Activated CD4-positive, alpha-beta T cell treated with anti-CD3 and anti-CD28 coated beads, Interleukin-2, Interleukin-4, amounts not matched to agents 100 ng/mL and 50 ng/mL, durations not matched to agents 16 hours and 8 hours (primary cell): ENCODE data around the gene CEP78.
"Not testable (repeated sequence)": the region's sequence is repeated elsewhere in the genome, so short reads cannot be mapped to it uniquely, and the experiment has no call there.

Source experiments
- DNase-seq: peaks from one replicate; pipeline ENCODE4 v3.0.0-alpha.2; 2020; ENCODE audit warnings: low spot score

CEP78 gene

GRCh38 chr9:78235256-78235761 is 566 bp upstream of the CEP78 start:
- no peak for DNase-seq

- peak; percentile 11 for DNase-seq
These were observed 656 bp downstream of the CEP78 start for GRCh38 chr9:78236551-78236910.

GRCh38 chr9:78238046-78239038 is 2.5 kb downstream of the CEP78 start:
- no peak for DNase-seq

DNA sequence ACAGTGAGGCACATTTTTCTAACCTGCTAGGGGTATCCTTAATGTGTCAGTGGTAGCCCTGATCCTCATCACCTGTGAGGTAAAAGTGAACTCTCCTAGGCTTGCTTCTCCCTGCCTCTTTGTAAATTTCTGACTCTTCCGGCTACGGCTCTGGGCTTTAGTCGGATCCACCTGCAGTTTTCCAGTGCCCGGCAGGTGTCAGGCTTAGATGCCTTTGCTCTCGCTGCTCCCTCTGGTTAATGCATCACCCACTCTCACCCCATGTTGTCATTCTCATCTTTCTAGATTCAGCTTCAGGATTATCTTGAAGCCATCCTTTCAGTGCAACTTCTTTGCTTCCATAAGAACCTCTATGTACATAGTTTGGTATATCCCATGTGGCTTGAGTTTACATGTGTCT is 3.6 kb downstream of the CEP78 start:
- DNase-seq: no peak

GRCh38 chr9:78242041-78242440 is 6.2 kb downstream of the CEP78 start:
- DNase-seq: no peak

DNA sequence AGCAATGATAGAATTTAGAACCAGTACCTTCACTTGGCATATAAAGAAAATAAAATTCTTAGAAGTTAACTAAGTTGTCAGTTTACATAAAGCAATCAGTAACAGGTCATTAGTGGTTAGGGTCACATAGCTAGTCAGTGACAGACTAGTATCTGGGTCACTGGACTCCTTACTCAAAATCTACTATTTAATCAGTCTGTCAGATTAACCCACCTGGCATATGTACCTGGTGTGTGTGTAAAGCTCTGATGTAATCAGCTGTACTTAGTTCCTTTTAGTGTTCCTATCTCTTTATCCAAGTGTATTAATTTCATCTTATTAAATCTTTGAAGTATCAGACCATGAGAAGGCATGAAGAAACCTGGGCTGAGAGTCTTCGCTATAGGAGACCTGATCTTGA is 7.3 kb downstream of the CEP78 start:
- no peak for DNase-seq

DNA sequence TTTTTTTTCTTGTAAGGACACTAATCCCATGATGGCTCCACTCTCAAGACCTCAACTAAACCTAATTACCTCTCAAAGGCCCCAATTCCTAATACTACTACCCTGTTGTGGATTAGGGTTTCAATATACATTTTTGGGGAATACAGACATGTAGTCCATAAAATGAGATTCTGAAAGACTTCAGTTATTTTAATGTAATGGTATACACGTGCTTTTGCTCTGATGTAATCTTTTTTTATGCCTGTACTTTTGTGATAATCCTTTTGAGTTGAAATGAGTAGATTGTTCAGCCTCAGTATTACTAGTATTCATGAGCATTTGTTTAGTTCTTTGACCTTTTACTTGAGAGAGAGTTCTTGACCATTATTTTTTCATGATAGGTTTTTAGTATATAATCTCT is 9.5 kb downstream of the CEP78 start:
- no peak for DNase-seq

DNA sequence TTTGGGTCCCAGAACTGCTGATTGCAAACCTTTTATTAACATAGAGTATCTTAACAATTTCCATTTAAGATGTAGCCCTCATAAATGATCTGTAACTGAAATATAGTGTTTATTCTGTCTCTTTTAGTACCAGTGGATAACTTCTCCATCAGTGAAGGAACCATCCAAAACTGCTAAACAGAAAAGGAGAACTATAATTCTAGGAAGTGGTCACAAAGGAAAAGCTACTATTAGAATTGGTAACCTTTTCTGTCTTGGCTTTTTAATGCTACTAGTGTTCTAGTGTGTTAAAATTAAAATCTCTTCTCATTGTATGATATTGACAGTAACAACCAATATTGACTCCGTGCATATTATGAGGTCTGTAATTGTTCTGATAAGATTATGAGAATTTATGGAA is 12.8 kb downstream of the CEP78 start:
- no peak for DNase-seq

- DNase-seq: no peak
These were observed 13.7 kb downstream of the CEP78 start for GRCh38 chr9:78249542-78249941.

DNA sequence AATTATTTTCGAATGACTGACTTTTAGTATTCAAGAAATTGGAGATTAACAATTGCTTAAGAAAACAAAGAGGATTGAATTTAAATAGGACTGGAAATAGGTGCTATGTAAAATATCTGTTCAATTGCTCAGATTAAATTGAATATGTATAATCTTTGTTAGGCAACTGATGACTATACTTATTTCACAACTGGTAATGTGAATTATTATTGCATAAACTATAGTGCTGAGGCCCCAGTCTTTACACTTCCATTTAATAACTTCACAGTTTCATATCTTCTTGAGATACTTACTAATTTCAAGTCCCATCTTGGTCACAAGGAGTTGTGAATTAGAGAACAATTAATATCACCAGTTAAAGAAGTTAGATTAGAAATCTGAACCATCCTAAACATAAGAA is 16.7 kb downstream of the CEP78 start:
- DNase-seq: no peak

- no peak for DNase-seq
These were observed 17.4 kb downstream of the CEP78 start for GRCh38 chr9:78253285-78253684.

- peak; percentile 25 for DNase-seq
These were observed 25.6 kb downstream of the CEP78 start for GRCh38 chr9:78261403-78262001.

GRCh38 chr9:78262655-78263054 is 26.8 kb downstream of the CEP78 start:
- DNase-seq: no peak

DNA sequence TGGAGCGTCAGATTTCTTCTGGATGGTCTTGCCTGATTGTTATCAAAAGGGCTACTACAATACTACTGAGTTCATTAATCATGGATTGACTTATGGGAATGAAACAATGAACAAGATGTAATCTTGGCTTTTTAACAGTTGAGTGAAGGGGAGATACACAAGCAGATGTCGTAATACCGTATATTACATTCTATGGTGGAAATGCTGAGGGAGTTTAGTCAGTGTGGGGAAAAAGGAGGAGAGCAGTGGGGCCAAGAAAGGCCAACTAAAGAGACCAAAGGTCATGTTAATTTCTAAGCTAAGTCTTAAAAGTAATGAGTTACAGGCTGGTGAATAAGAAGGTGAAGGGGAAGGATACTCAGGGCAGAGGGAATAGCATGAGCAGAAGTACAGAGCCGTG is 32.0 kb downstream of the CEP78 start:
- no peak for DNase-seq

DNA sequence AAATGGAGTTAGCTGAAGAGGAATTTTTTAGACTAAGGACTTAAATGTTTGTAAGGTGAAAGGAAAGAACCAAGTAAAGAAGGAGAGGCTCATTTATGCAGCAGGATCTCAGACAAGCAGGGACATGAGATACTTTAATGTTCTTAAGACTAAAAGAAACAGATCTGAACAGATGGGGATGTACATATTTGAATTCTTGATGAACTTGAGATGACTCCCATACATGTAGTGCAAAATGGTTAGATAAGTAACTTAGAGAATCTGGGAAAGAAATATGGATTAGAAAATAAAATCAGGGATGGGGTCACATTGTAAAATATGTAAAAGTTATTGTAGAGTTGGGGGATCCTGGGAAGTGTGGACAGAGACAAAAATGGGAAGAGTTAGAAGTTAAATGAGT is 33.9 kb downstream of the CEP78 start:
- no peak for DNase-seq

- DNase-seq: no peak
These were observed 36.4 kb downstream of the CEP78 start for GRCh38 chr9:78272307-78272706.

- no peak for DNase-seq
These were observed 37.9 kb downstream of the CEP78 start for GRCh38 chr9:78273761-78274160.

- no peak for DNase-seq
These were observed 42.4 kb downstream of the CEP78 start for GRCh38 chr9:78278177-78278777.

GRCh38 chr9:78278801-78279200 is 42.9 kb downstream of the CEP78 start:
- no peak for DNase-seq

- no peak for DNase-seq
These were observed 45.2 kb downstream of the CEP78 start for GRCh38 chr9:78280982-78281668.

- not testable (repeated sequence) for DNase-seq
These were observed 48.3 kb downstream of the CEP78 start for GRCh38 chr9:78284181-78284580.

GRCh38 chr9:78286125-78286524 is 50.2 kb downstream of the CEP78 start:
- no peak for DNase-seq
